MCF 10A (cell line): ENCODE measurements around the gene PRKG1. TPM values are rescaled to one million over a fixed set of nuclear protein-coding genes. Genes with fewer than 3 reads are reported as not detected.

Source experiments
- BruUV-seq: library from RNA; stranded (reverse); fragments of 400-500 nt; replicated peaks from 2 replicates; lab custom pipeline; 2021; lab: Mats Ljungman, UMichigan
- CTCF ChIA-PET: fragments of 300-600 bp; sonication (Branson Sonifier 250); formaldehyde crosslinking; extraction: SDS; loops from one replicate; lab custom pipeline; 2021; ENCODE audit warnings: antibody characterized with exemption, inconsistent platforms; lab: Yijun Ruan, JAX
- POLR2A ChIA-PET: fragments of 300-600, 350-650 bp; sonication (Branson Sonifier 250); formaldehyde crosslinking; extraction: SDS; loops from one replicate; lab custom pipeline; 2020; ENCODE audit warnings: antibody characterized with exemption, inconsistent platforms; lab: Yijun Ruan, JAX
- DNase-seq: peaks from one replicate; pipeline ENCODE4 v3.0.0-alpha.2; 2018; ENCODE audit not compliant: unreplicated experiment
- H3K27ac Mint-ChIP-seq: one replicate; pipeline ENCODE4 v1.8.0; 2022; ENCODE audit warnings: mild to moderate bottlenecking, low read depth, mixed read lengths; ENCODE audit not compliant: unreplicated experiment
- H3K27me3 Mint-ChIP-seq: one replicate; pipeline ENCODE4 v1.8.0; 2022; ENCODE audit warnings: mixed read lengths; ENCODE audit not compliant: insufficient read depth, unreplicated experiment
- H3K36me3 Mint-ChIP-seq: one replicate; pipeline ENCODE4 v1.8.0; 2022; ENCODE audit warnings: mild to moderate bottlenecking, moderate library complexity, mixed read lengths; ENCODE audit not compliant: insufficient read depth, unreplicated experiment
- H3K4me1 Mint-ChIP-seq: one replicate; pipeline ENCODE4 v1.8.0; 2022; ENCODE audit warnings: mixed read lengths; ENCODE audit not compliant: insufficient read depth, unreplicated experiment
- H3K4me3 Mint-ChIP-seq: one replicate; pipeline ENCODE4 v1.8.0; 2022; ENCODE audit warnings: mild to moderate bottlenecking, moderate library complexity, mixed read lengths; ENCODE audit not compliant: unreplicated experiment
- H3K9me3 Mint-ChIP-seq: one replicate; pipeline ENCODE4 v1.8.0; 2022; ENCODE audit warnings: mixed read lengths; ENCODE audit not compliant: unreplicated experiment
- CTCF ChIP-seq: fragments of 200-600 bp; IDR thresholded peaks from one replicate; pipeline ENCODE4 v1.8.0; 2022; ENCODE audit warnings: antibody characterized with exemption, mild to moderate bottlenecking; ENCODE audit not compliant: unreplicated experiment
- intact Hi-C: fragments of 100-400 bp; cut with micrococcal nuclease; formaldehyde crosslinking; loops from 2 replicates; pipeline ENCODE4 v1.14.1; 2022
- total RNA-seq: library from RNA; stranded (reverse); gene quantifications from 2 replicates; pipeline ENCODE4 v1.2.3, GENCODE V29; 2022

PRKG1 gene
- total RNA-seq, 1 experiment from 2014 or later: 0.09 TPM

- no peaks in the 10 kb centered on the region for H3K36me3 Mint-ChIP-seq
- TF ChIP-seq CTCF: no peak
- ChIA-PET CTCF (no interaction called here), POLR2A (no interaction called here)
- no peaks in the 10 kb centered on the region for H3K27me3 Mint-ChIP-seq
- no peaks in the 10 kb centered on the region for H3K9me3 Mint-ChIP-seq
- H3K4me3 Mint-ChIP-seq: no peak overlapping the region
- BruUV-seq: no TSS peak
- H3K4me1 Mint-ChIP-seq: no peaks in the 10 kb centered on the region
- intact Hi-C loops: no loop called here
- no peak overlapping the region for H3K27ac Mint-ChIP-seq
- no peak for DNase-seq
Measured at GRCh38 chr10:51344371-51344770, 270.1 kb downstream of the PRKG1 start.

GRCh38 chr10:51348622-51349021 is 274.3 kb downstream of the PRKG1 start:
- H3K4me1 Mint-ChIP-seq: no peaks in the 10 kb centered on the region
- ChIA-PET POLR2A (no interaction called here), CTCF (interaction anchor here (0.6 kb wide), 1 partner anchor 1960 kb away, joined by 3 read pairs; no protein-coding TSS in a partner anchor)
- intact Hi-C loops: no loop called here
- H3K36me3 Mint-ChIP-seq: no peaks in the 10 kb centered on the region
- H3K9me3 Mint-ChIP-seq: no peaks in the 10 kb centered on the region
- H3K4me3 Mint-ChIP-seq: no peak overlapping the region
- H3K27me3 Mint-ChIP-seq: peaks cover 14% of the 10 kb centered on the region
- no peak overlapping the region for H3K27ac Mint-ChIP-seq
- no peak for TF ChIP-seq CTCF
- no TSS peak for BruUV-seq
- no peak for DNase-seq

GRCh38 chr10:51357170-51357569 is 282.9 kb downstream of the PRKG1 start:
- intact Hi-C loops: no loop called here
- TF ChIP-seq CTCF: no peak
- Mint-ChIP-seq H3K9me3 (no peaks in the 10 kb centered on the region), H3K4me3 (no peak overlapping the region), H3K27me3 (peaks cover 32% of the 10 kb centered on the region), H3K4me1 (no peaks in the 10 kb centered on the region), H3K36me3 (no peaks in the 10 kb centered on the region), H3K27ac (no peak overlapping the region)
- POLR2A ChIA-PET: no interaction called here
- no TSS peak for BruUV-seq
- CTCF ChIA-PET: interaction anchor here (0.7 kb wide), 1 partner anchor 333 kb away, joined by 3 read pairs; no protein-coding TSS in a partner anchor
- no peak for DNase-seq

GRCh38 chr10:51358227-51358626 is 283.9 kb downstream of the PRKG1 start:
- DNase-seq: no peak
- no TSS peak for BruUV-seq
- ChIA-PET POLR2A (no interaction called here), CTCF (interaction anchor here (0.6 to 1.0 kb wide), 4 partner anchors 11 to 295 kb away, joined by 3 read pairs; no protein-coding TSS in a partner anchor)
- H3K36me3 Mint-ChIP-seq: no peaks in the 10 kb centered on the region
- H3K27ac Mint-ChIP-seq: no peak overlapping the region
- H3K4me1 Mint-ChIP-seq: no peaks in the 10 kb centered on the region
- peaks cover 21% of the 10 kb centered on the region for H3K27me3 Mint-ChIP-seq
- TF ChIP-seq CTCF: no peak
- H3K9me3 Mint-ChIP-seq: no peaks in the 10 kb centered on the region
- intact Hi-C loops: no loop called here
- no peak overlapping the region for H3K4me3 Mint-ChIP-seq
